Panc1 (cell line): Measurements from ENCODE around the gene SYNRG. TPM values are rescaled to one million over a fixed set of nuclear protein-coding genes. Genes with fewer than 3 reads are reported as not detected.

ENCODE experiments used
- ATAC-seq: fragments of 200-7000 bp; cut with Tn5 transposase; 2 replicates; pipeline ENCODE4 v1.9.1; 2020; ENCODE audit warnings: mild to moderate bottlenecking, moderate library complexity
- BruUV-seq: library from RNA; stranded (reverse); fragments of 400-500 nt; replicated peaks from 2 replicates; lab custom pipeline; 2021; lab: Mats Ljungman, UMichigan
- CTCF ChIA-PET: fragments of 300-600 bp; sonication (Branson Sonifier 250); formaldehyde crosslinking; loops from one replicate; lab custom pipeline; 2022; ENCODE audit warnings: antibody characterized with exemption; lab: Charles Lee
- POLR2A ChIA-PET: fragments of 300-600 bp; sonication (Branson Sonifier 250); formaldehyde crosslinking; loops from one replicate; lab custom pipeline; 2022; ENCODE audit warnings: antibody characterized with exemption; lab: Charles Lee
- DNase-seq: peaks from one replicate; pipeline ENCODE4 v3.0.0-alpha.2; 2010; ENCODE audit warnings: low read depth, low spot score
- H3K27ac ChIP-seq: 2 replicates; pipeline ENCODE4 v1.5.1; 2011; ENCODE audit warnings: mild to moderate bottlenecking, low read length, inconsistent platforms
- H3K27me3 ChIP-seq: fragments of 200-500 bp; sonication (Bioruptor generic); 2 replicates; pipeline ENCODE4 v1.6.0; 2014; ENCODE audit warnings: low read length, inconsistent platforms; ENCODE audit not compliant: control insufficient read depth, insufficient read depth
- H3K36me3 ChIP-seq: fragments of 200-500 bp; sonication (Bioruptor generic); 2 replicates; pipeline ENCODE4 v1.5.1; 2014; ENCODE audit warnings: inconsistent platforms, mild to moderate bottlenecking, low read length, moderate library complexity; ENCODE audit not compliant: control insufficient read depth, insufficient read depth
- H3K4me1 ChIP-seq: 2 replicates; pipeline ENCODE4 v1.5.1; 2011; ENCODE audit warnings: inconsistent platforms, mild to moderate bottlenecking, low read length, moderate library complexity; ENCODE audit not compliant: control insufficient read depth, insufficient read depth
- H3K4me3 ChIP-seq, 2 experiments: 2 replicates each; pipeline ENCODE4 v1.5.1; 2011 to 2012; ENCODE audit warnings: low read depth in 2 of 2, low read length in 2 of 2, mild to moderate bottlenecking in 2 of 2, inconsistent platforms in 1 of 2, moderate library complexity in 1 of 2
- H3K9me3 ChIP-seq: fragments of 200-500 bp; sonication (Bioruptor generic); 2 replicates; pipeline ENCODE4 v1.5.1; 2014; ENCODE audit warnings: low read depth, mild to moderate bottlenecking, inconsistent platforms, low read length, moderate library complexity; ENCODE audit not compliant: control insufficient read depth, insufficient read depth
- CTCF ChIP-seq: fragments of 450-650 bp; IDR thresholded peaks from 2 replicates; pipeline ENCODE4 v1.5.1; 2017; ENCODE audit warnings: mild to moderate bottlenecking
- POLR2AphosphoS5 ChIP-seq: IDR thresholded peaks from 2 replicates; pipeline ENCODE4 v1.6.1; 2012; ENCODE audit warnings: mild to moderate bottlenecking, low read depth, low read length, moderate library complexity
- REST ChIP-seq, 2 experiments: IDR thresholded peaks; 2 replicates each; pipeline ENCODE4 v1.6.1; 2011 to 2012; ENCODE audit warnings: low read depth in 2 of 2, control low read depth in 1 of 2, low read length in 1 of 2, mild to moderate bottlenecking in 1 of 2, moderate library complexity in 1 of 2; ENCODE audit not compliant: insufficient read depth in 1 of 2
- SIN3A ChIP-seq: IDR thresholded peaks from 2 replicates; pipeline ENCODE4 v1.6.1; 2012; ENCODE audit warnings: low read depth, mild to moderate bottlenecking, low read length, moderate library complexity, borderline replicate concordance; ENCODE audit not compliant: insufficient read depth
- TCF7L2 ChIP-seq: IDR thresholded peaks from 2 replicates; pipeline ENCODE4 v1.6.1; 2011; ENCODE audit warnings: mild to moderate bottlenecking, low read depth, low read length, inconsistent platforms
- in situ Hi-C: cut with HindIII; loops from 2 replicates; pipeline ENCODE4 v1.10.0; 2016; ENCODE audit warnings: low sequenced_read_pairs, low pct_unique_long_range_greater_than_20kb
- intact Hi-C: fragments of 100-400 bp; cut with micrococcal nuclease; formaldehyde crosslinking; loops from one replicate; pipeline ENCODE4 v1.10.0; 2022; ENCODE audit not compliant: unreplicated experiment
- total RNA-seq: library from RNA; stranded (reverse); gene quantifications from one replicate; pipeline ENCODE4 v1.2.1, GENCODE V29; 2021; ENCODE audit not compliant: unreplicated experiment

The SYNRG gene
- total RNA-seq, 1 experiment from 2014 or later, result 30.8 TPM

- TF ChIP-seq POLR2AphosphoS5 (no peak), TCF7L2 (no peak), SIN3A (no peak), CTCF (no peak), REST (IDR thresholded peaks at IDR 0.05; ENCODE audit: insufficient read depth in 1 of 2, low read depth in 2 of 2, low read length in 1 of 2) (no peak)
- intact Hi-C loops (no loop called here), in situ Hi-C loops (no loop called here)
- H3K36me3 ChIP-seq, result no peaks in the 10 kb centered on the region
- no peak for DNase-seq
- no peak overlapping the region for H3K4me3 ChIP-seq
- no peaks in the 10 kb centered on the region for H3K27me3 ChIP-seq
- CTCF ChIA-PET, result no interaction called here
- BruUV-seq, result no TSS peak
- no peak for ATAC-seq
- POLR2A ChIA-PET, result no interaction called here
- no peak overlapping the region for H3K27ac ChIP-seq
- no peaks in the 10 kb centered on the region for H3K4me1 ChIP-seq
- H3K9me3 ChIP-seq, result no peaks in the 10 kb centered on the region
Measured at GRCh38 chr17:37520174-37520573, 89.0 kb downstream of the SYNRG start.

GRCh38 chr17:37519251-37519985 lies 89.8 kb downstream of the SYNRG start:
- no TSS peak for BruUV-seq
- H3K9me3 ChIP-seq, result no peaks in the 10 kb centered on the region
- POLR2A ChIA-PET, result no interaction called here
- in situ Hi-C loops, result no loop called here
- H3K4me1 ChIP-seq, result no peaks in the 10 kb centered on the region
- H3K4me3 ChIP-seq, result no peak overlapping the region
- DNase-seq, result no peak
- no peak for ATAC-seq
- TF ChIP-seq SIN3A (no peak), POLR2AphosphoS5 (no peak), CTCF (no peak), TCF7L2 (no peak), REST (IDR thresholded peaks at IDR 0.05; ENCODE audit: insufficient read depth in 1 of 2, low read depth in 2 of 2, low read length in 1 of 2) (no peak)
- intact Hi-C loops, result no loop called here
- H3K27ac ChIP-seq, result no peak overlapping the region
- no peaks in the 10 kb centered on the region for H3K36me3 ChIP-seq
- H3K27me3 ChIP-seq, result no peaks in the 10 kb centered on the region
- CTCF ChIA-PET, result no interaction called here
